Keratinocyte (primary cell): Measurements from ENCODE around the gene SLC43A3.

Experiments used
- EZH2 ChIP-seq: IDR thresholded peaks from one replicate; pipeline ENCODE4 v1.6.1; 2012; ENCODE audit warnings: inconsistent platforms, mild to moderate bottlenecking, low read length, moderate library complexity
- TF ChIP-seq, protein P1 (sequence below), 3 experiments: IDR thresholded peaks in 1 of 3; conservative IDR thresholded peaks in 1 of 3; optimal IDR thresholded peaks in 1 of 3; 2 replicates in 2 of 3; 3 replicates in 1 of 3; pipeline versions ENCODE3 to v1.5.1; 2011; ENCODE audit warnings: low read length in 3 of 3, mild to moderate bottlenecking in 3 of 3, moderate library complexity in 2 of 3, control low read depth in 1 of 3, inconsistent platforms in 1 of 3; ENCODE audit not compliant: insufficient read depth in 2 of 3; ENCODE audit errors: extremely low read depth in 1 of 3

DNA sequence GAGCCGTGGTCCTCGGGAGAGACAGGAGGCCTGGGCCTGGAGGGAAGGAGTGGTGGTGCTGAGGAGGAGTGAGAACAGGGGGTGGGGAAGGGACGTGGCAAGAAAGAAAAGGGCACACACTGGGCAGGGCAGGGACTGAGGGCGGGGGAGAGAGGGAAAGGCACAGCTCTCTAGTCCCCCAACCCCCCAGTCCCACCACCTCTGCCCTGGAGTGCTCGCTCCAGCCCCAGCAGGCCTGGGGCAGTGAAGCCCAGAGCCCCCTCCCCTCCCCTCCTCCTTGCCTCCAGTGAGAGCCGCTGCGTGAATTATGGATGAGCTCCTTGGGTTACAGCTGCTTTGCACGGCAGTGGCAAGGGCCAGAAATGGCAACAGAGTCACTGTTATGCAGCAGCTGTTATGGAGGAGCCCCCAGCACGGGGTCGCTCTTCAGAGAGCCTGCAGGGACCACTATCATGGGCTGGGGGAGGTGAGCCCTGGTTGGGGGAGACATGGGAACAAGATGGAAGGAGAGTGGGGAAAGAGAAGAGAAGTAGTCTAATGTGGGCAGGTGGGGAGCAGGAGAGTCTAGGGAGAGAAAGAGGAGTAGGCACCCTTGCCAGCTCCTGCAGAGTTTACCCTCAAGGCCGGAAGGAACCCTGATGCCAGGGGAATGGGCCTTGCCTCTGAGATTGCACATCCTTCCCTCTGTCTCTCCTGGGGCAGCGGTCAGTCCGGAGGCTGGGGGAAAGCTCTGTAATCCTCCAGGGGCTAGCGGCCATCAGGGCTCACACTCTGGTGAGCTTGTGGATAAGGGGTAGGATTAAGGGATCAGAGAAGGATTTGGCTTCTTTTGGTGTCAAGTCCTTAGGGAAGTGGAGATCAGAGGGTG, 37.0 kb upstream of the SLC43A3 start:
- TF ChIP-seq, protein P1, sequence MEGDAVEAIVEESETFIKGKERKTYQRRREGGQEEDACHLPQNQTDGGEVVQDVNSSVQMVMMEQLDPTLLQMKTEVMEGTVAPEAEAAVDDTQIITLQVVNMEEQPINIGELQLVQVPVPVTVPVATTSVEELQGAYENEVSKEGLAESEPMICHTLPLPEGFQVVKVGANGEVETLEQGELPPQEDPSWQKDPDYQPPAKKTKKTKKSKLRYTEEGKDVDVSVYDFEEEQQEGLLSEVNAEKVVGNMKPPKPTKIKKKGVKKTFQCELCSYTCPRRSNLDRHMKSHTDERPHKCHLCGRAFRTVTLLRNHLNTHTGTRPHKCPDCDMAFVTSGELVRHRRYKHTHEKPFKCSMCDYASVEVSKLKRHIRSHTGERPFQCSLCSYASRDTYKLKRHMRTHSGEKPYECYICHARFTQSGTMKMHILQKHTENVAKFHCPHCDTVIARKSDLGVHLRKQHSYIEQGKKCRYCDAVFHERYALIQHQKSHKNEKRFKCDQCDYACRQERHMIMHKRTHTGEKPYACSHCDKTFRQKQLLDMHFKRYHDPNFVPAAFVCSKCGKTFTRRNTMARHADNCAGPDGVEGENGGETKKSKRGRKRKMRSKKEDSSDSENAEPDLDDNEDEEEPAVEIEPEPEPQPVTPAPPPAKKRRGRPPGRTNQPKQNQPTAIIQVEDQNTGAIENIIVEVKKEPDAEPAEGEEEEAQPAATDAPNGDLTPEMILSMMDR (optimal IDR thresholded peaks at IDR 0.05 in 1 of 3, IDR thresholded peaks at IDR 0.05 in 1 of 3, conservative IDR thresholded peaks at IDR 0.05 in 1 of 3; ENCODE audit: extremely low read depth in 1 of 3, insufficient read depth in 2 of 3, low read length in 3 of 3): no peak
- no peak for TF ChIP-seq EZH2
